UCSD-AML1 (cell line): ENCODE data around the gene KCTD1.

Experiments
- DNase-seq: peaks from one replicate; lab custom pipeline; 2025; ENCODE audit not compliant: unreplicated experiment; lab: John Stamatoyannopoulos, UW

KCTD1 gene

GRCh38 chr18:26434887-26435286 lies 113.5 kb downstream of the KCTD1 start:
- DNase-seq = no peak

- DNase-seq = no peak
These were observed 115.5 kb downstream of the KCTD1 start for GRCh38 chr18:26432651-26433424.

- DNase-seq = no peak
These were observed 118.7 kb downstream of the KCTD1 start for GRCh38 chr18:26429535-26430226.

- DNase-seq = no peak
These were observed 123.2 kb downstream of the KCTD1 start for GRCh38 chr18:26425148-26425531.

DNA sequence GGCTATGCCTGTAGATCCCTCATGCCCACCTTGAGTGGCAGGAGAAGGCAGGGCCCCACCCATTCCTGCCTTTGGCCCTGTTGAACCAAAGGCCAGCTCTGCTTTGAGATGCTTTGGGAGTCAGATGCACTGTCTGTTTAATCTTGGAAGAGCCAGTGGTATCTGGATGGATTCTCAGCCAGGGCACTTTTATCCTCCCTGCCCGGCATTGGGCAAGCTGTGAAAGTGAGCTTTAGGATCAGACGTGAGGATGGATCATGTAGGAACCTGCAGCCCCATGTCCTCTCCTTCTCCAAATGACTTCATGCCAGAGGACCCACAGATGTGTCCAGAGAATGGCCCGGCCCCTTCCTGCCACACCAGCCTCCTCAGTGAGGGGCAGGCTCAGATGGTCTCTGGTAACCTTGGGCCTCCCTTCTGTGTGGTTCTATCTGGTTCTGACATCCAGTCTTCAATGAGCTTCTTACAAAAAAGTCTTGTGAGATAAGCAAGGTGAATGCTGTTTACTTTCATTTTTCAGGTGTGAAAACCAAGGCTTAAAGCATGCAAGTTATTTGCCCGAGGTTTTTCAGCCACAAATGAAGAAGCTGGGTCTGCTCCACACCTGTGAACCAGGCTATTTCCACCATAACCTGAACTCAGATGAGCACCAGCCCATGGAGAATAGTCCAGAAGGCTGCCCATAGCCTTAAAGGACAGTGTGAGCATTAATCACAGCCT lies 123.8 kb downstream of the KCTD1 start:
- DNase-seq = no peak

- DNase-seq = no peak
These were observed 125.7 kb downstream of the KCTD1 start for GRCh38 chr18:26422472-26423162.

DNA sequence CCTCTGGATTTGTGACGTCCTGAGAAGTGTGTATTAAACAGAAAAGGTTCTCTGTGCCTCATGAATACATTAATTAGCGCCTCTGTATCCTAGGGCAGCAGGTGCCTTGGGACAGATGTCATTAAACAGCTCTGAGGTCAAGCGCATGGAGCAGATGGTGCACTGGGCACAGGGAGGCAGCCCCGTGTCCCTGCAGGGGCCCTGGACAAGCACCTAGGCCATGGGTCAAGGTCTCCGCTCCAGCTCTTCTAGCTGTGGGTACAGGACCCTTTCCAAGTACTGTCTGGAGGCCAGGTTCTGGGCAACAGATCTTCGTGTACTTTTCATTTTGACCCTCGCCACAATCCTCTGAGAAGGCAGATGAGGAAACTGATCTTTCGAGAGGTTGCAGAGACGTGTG lies 126.4 kb downstream of the KCTD1 start:
- no peak for DNase-seq

- no peak for DNase-seq
These were observed 126.8 kb downstream of the KCTD1 start for GRCh38 chr18:26421503-26421902.

DNA sequence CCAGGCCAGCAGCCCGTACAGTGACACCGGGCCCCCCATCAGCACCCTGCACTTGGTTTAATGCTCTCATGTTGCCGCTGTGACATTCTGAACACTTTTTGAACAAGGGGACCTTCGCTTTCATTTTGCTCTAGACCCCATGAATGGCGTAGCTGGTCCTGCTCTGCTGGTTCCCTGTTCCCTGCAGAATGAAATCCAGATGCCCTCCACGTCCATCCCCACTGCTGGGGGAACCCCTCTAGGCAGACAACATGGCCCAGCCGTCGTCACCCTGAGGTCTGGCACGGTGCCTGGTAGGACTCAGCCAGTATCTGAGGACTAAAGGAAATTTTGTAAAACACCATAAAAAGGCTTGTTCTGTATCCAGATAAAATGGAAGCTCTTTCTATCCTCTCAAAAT lies 128.6 kb downstream of the KCTD1 start:
- DNase-seq = no peak

- no peak for DNase-seq
These were observed 130.1 kb downstream of the KCTD1 start for GRCh38 chr18:26418225-26418624.

GRCh38 chr18:26417190-26417589 lies 131.2 kb downstream of the KCTD1 start:
- no peak for DNase-seq

DNA sequence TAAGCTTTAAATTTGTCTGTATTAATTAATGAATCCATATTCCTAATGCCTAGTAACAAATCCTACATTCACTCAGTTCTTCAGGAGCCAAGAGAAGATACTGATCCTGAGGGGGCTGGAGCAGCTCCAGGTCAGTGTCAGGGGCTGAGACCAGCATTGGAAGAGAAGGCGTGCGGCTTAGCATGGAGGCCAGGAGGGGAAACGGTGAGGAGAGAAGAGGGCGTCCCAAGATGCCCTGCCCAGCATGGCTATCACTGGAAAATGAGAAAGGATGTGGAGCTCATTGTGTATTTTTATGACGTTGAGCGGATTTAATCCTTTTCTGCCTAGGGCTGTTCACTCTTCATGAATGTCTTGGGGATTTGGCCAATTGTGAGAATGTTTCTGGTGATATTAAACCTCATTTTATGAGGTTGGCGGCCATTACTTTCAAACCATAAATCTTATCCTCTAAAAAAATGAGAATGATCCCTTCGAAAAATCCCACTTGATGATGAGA lies 131.7 kb downstream of the KCTD1 start:
- DNase-seq = no peak

DNA sequence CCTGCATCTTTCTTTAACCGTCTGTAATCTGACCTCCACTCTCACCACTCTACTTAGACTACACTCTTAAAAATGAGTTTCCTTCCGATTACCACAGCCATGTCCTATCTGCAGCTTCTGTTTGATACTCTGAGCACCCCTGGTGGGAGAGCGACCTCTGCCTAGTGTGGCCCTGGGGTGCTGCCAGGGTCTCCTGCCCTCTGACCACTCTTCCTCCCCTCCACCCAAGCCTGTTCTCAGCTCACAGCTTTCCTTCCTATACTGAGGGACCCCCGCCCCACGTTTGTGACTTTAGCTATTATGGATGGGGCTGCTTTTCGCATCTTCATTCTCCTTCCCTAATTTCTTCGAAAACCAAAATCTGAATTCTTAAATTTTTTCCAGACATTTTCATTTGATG lies 132.7 kb downstream of the KCTD1 start:
- DNase-seq = no peak

DNA sequence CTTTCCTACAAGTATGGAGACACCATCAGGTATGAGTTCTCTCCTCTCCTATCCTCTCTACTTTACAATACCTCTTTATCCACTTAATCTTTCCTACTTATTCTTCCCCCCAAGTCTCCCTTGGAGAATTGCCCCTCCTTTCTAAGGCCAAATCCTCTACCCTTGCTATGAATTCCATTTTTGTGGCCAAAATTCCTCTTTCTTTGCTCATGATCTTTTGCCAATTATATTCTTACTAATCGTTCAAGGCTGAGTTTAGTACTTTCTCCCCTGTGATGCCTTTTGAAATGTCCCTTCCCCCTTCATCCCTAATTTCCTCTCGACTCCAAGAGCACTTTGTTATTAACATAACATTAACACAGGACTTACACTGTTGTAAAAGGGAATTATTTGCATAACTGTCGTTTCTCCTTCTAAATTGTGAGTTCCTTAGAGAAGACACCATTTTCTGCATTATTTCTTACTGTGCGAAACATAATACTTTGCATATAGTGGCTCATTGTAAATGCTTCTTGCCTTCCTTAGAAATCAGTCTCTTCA lies 133.4 kb downstream of the KCTD1 start:
- DNase-seq = no peak

DNA sequence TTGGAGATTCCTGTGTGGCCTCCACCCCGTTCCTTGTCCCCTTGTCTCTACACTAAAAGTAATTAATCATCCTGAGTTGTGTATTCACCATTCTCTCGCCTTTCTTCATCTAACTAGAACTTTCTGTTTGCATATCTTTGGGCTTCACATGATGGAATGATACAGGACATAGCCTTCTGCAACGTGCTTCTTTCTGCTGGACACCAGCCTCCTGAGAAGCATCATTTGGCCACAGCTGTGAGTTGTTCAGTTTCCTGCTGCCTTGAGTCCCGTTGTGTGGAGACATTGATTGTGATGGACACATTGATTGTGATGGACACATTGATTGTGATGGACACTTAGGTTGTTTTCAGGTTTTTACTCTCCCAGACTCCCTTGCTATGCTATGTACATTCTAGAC lies 139.3 kb downstream of the KCTD1 start:
- DNase-seq = no peak

- DNase-seq = no peak
These were observed 140.4 kb downstream of the KCTD1 start for GRCh38 chr18:26407736-26408601.

DNA sequence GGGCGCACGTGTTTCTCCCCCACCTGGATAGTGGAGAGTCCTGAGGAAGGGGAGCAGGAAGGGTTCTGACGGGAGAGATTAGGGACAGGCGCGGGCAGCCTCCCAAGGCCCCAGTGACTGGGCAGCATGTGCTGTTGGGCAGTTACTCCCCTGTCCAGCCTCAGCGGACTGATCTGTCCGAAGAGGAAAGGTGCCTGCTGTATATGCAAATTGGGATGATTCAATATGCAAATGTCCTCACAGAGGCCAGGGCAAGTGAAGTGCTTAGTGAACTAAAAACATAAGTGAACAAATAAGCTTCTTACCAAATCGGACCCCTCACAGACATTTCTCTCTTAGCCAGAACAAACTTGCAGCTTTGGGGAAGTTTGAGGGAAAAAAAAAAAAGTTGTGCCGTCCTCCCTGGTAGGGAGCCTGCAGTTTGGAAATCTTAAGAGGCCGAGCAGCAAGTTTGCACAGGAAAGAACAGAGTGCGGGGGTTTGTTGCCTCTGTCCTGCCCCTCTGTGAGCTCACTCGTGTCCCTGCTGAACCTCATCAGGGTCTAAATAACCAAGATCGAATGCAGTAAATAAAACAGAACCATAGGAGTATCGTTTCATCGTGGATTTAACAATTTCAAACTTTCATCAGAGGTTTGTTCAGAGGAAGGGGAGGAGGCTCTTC lies 141.4 kb downstream of the KCTD1 start:
- DNase-seq = no peak

DNA sequence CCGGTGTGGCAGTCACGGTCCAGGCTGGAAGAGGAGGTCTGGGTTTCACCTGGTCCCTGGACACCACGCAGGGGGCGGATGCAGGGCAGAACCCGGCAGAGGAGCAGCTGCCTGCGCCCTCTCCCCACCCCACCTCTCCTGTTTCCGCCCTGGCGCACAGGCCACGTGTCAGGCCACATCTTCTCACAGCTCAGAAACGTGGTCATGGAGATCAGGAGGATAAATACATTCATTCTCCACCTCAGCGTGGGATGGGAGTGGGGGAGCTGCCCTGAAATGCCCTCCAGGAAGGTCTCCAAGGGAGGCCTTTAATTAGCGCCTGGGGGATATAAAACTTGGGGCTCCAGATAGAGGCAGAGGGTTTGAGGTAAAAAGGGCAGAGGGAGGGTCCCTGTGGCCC lies 142.0 kb downstream of the KCTD1 start:
- DNase-seq = no peak

DNA sequence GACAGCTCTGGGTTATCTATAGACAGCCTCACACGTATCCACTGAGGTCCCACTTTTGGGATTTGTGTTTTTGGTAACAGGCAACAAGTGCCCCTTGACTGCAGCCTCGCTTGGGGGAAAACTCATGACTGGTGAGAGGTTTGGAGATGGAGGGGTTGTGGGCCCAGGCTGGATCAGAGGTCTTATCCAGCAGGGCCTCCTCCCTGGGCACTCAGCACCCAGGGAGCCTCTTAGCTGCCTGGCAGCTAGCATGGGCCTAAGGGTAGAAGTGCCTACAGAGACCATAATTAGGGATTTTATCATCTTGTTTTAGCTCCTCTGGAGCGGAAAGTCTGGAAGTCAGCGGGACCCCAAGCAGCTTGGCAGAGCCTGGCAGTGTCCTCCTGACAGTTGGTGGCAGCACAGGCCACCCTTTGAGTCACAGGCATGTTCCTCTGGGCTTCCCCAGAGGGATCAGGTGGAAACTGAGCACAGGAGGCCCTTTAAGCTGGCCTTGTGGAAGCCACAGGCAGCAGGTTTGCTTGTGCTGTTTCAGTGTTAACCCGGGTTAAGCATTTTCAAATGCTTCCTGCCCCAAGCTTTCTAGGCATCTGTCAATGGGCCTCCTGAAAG lies 143.1 kb downstream of the KCTD1 start:
- peak; percentile 17 for DNase-seq
